HCT116 (cell line): ENCODE measurements around the gene ADGRA3. TPM values are rescaled to one million over a fixed set of nuclear protein-coding genes. Genes with fewer than 3 reads are reported as not detected.

Experiments
- ATAC-seq: fragments of 200-7000 bp; cut with Tn5 transposase; 2 replicates; pipeline ENCODE4 v1.9.1; 2020; ENCODE audit warnings: mild to moderate bottlenecking, moderate library complexity
- BruUV-seq: library from RNA; stranded (reverse); fragments of 400-500 nt; replicated peaks from 2 replicates; lab custom pipeline; 2021; lab: Mats Ljungman, UMichigan
- CTCF ChIA-PET: fragments of 300-600 bp; sonication (Branson Sonifier 250); formaldehyde crosslinking; loops from one replicate; lab custom pipeline; 2021; ENCODE audit warnings: antibody characterized with exemption; lab: Charles Lee
- POLR2A ChIA-PET: fragments of 300-600, 350-600 bp; sonication (Branson Sonifier 250); formaldehyde crosslinking; loops from one replicate; lab custom pipeline; 2021; ENCODE audit warnings: antibody characterized with exemption; lab: Charles Lee
- RAD21 ChIA-PET, 2 experiments: fragments of 300-600 bp; sonication (Branson Sonifier 250); formaldehyde crosslinking; loops; one replicate each; lab custom pipeline; 2023; ENCODE audit warnings: low total read pairs in 2 of 2; ENCODE audit not compliant: uncharacterized antibody in 2 of 2, unreplicated experiment in 2 of 2, low non-redundant PET in 1 of 2; lab: Charles Lee
- DNase-seq: peaks from one replicate; pipeline ENCODE4 v3.0.0-alpha.2; 2010; ENCODE audit warnings: low read depth, low spot score
- H2AFZ ChIP-seq: fragments of 200-600 bp; shearing (Covaris generic), sonication (generic); 2 replicates; pipeline ENCODE4 v1.6.1; 2017; ENCODE audit warnings: low read depth, mixed run types, mixed read lengths, antibody characterized with exemption, low read length; ENCODE audit not compliant: poor library complexity, severe bottlenecking
- H3K27ac ChIP-seq: 2 replicates; pipeline ENCODE4 v1.5.1; 2012; ENCODE audit warnings: low read depth, low read length
- H3K27me3 ChIP-seq: fragments of 200-600 bp; sonication (generic); 2 replicates; pipeline ENCODE4 v1.6.1; 2016; ENCODE audit warnings: mixed run types, low read length, mixed read lengths; ENCODE audit not compliant: insufficient read depth
- H3K36me3 ChIP-seq, 2 experiments: fragments of 200-500 bp in 1 of 2; fragments of 200-600 bp in 1 of 2; sonication (Bioruptor generic) in 1 of 2; sonication (generic) in 1 of 2; 2 replicates each; pipeline versions ENCODE4 v1.5.1 to v1.6.1; 2014 to 2016; ENCODE audit warnings: low read length in 2 of 2, inconsistent platforms in 1 of 2, mixed read lengths in 1 of 2, mixed run types in 1 of 2; ENCODE audit not compliant: insufficient read depth in 2 of 2, control insufficient read depth in 1 of 2
- H3K4me1 ChIP-seq, 2 experiments: fragments of 200-600 bp in 1 of 2; sonication (generic) in 1 of 2; 2 replicates each; pipeline versions ENCODE4 v1.5.1 to v1.6.1; 2012 to 2017; ENCODE audit warnings: low read length in 2 of 2, inconsistent platforms in 1 of 2, mild to moderate bottlenecking in 1 of 2, mixed read lengths in 1 of 2, mixed run types in 1 of 2, moderate library complexity in 1 of 2; ENCODE audit not compliant: insufficient read depth in 2 of 2, control insufficient read depth in 1 of 2
- H3K4me2 ChIP-seq: fragments of 200-600 bp; sonication (generic); 2 replicates; pipeline ENCODE4 v1.6.1; 2017; ENCODE audit warnings: mixed run types, low read length, mixed read lengths
- H3K4me3 ChIP-seq, 2 experiments: fragments of 200-600 bp in 1 of 2; sonication (generic) in 1 of 2; replicated peaks in 1 of 2; 2 replicates each; pipeline ENCODE4 v1.5.1; 2011 to 2016; ENCODE audit warnings: low read length in 2 of 2, control low read depth in 1 of 2, low read depth in 1 of 2, mild to moderate bottlenecking in 1 of 2, mixed read lengths in 1 of 2, mixed run types in 1 of 2
- H3K79me2 ChIP-seq: fragments of 200-600 bp; sonication (generic); 2 replicates; pipeline ENCODE4 v1.6.1; 2017; ENCODE audit warnings: mild to moderate bottlenecking, mixed run types, low read length, moderate library complexity, mixed read lengths; ENCODE audit not compliant: insufficient read depth
- H3K9ac ChIP-seq: fragments of 200-600 bp; sonication (generic); 2 replicates; pipeline ENCODE4 v1.6.1; 2016; ENCODE audit warnings: low read length, mixed read lengths
- H3K9me2 ChIP-seq: fragments of 200-600 bp; sonication (generic), shearing (Covaris generic); 2 replicates; pipeline ENCODE4 v1.6.1; 2017; ENCODE audit warnings: mixed run types, mild to moderate bottlenecking, moderate library complexity; ENCODE audit not compliant: insufficient read depth
- H3K9me3 ChIP-seq, 2 experiments: fragments of 200-500 bp in 1 of 2; fragments of 200-600 bp in 1 of 2; sonication (Bioruptor generic) in 1 of 2; sonication (generic) in 1 of 2; 2 replicates each; pipeline ENCODE4 v1.6.1; 2014 to 2017; ENCODE audit warnings: low read length in 2 of 2, mixed read lengths in 2 of 2, inconsistent platforms in 1 of 2, low read depth in 1 of 2, mild to moderate bottlenecking in 1 of 2, mixed run types in 1 of 2, moderate library complexity in 1 of 2; ENCODE audit not compliant: control insufficient read depth in 1 of 2, insufficient read depth in 1 of 2
- H4K20me1 ChIP-seq: fragments of 200-600 bp; sonication (generic), shearing (Covaris generic); 2 replicates; pipeline ENCODE4 v1.6.1; 2017; ENCODE audit warnings: mixed run types, mild to moderate bottlenecking, moderate library complexity; ENCODE audit not compliant: insufficient read depth
- CBX3 ChIP-seq: IDR thresholded peaks from 2 replicates; pipeline ENCODE4 v1.6.1; 2012; ENCODE audit warnings: low read depth
- CTCF ChIP-seq, 3 experiments: fragments of 200-600 bp in 1 of 3; sonication (generic) in 1 of 3; IDR thresholded peaks in 2 of 3; conservative IDR thresholded peaks in 1 of 3; 2 replicates each; pipeline ENCODE4 v1.5.1; 2012 to 2017; ENCODE audit warnings: low read depth in 2 of 3, low read length in 2 of 3, antibody characterized with exemption in 1 of 3, borderline replicate concordance in 1 of 3, control low read depth in 1 of 3, mild to moderate bottlenecking in 1 of 3, mixed read lengths in 1 of 3, mixed run types in 1 of 3, moderate library complexity in 1 of 3; ENCODE audit not compliant: insufficient read depth in 1 of 3
- EGR1 ChIP-seq: IDR thresholded peaks from 2 replicates; pipeline ENCODE4 v1.6.1; 2012; ENCODE audit warnings: low read depth
- ELF1 ChIP-seq: IDR thresholded peaks from 2 replicates; pipeline ENCODE4 v1.6.1; 2012; ENCODE audit warnings: low read depth, borderline replicate concordance
- EZH2 ChIP-seq: fragments of 200-600 bp; sonication (generic); IDR thresholded peaks from 2 replicates; pipeline ENCODE4 v1.6.1; 2017; ENCODE audit warnings: antibody characterized with exemption, mixed run types
- EZH2phosphoT487 ChIP-seq: fragments of 200-600 bp; IDR thresholded peaks from 2 replicates; pipeline ENCODE4 v1.6.1; 2018; ENCODE audit warnings: antibody characterized with exemption, borderline replicate concordance
- FOSL1 ChIP-seq: IDR thresholded peaks from 2 replicates; pipeline ENCODE4 v1.6.1; 2012; ENCODE audit warnings: low read depth
- JUND ChIP-seq: IDR thresholded peaks from 2 replicates; pipeline ENCODE4 v1.6.1; 2012
- POLR2A ChIP-seq: IDR thresholded peaks from 2 replicates; pipeline ENCODE4 v1.7.0; 2011; ENCODE audit warnings: borderline replicate concordance; ENCODE audit not compliant: insufficient read depth, insufficient read length; ENCODE audit errors: extremely low read depth
- POLR2AphosphoS5 ChIP-seq: IDR thresholded peaks from 2 replicates; pipeline ENCODE4 v1.6.1; 2011; ENCODE audit warnings: mild to moderate bottlenecking, low read depth, low read length, moderate library complexity
- REST ChIP-seq: IDR thresholded peaks from 2 replicates; pipeline ENCODE4 v1.6.1; 2012; ENCODE audit warnings: low read depth
- SIN3A ChIP-seq: IDR thresholded peaks from 2 replicates; pipeline ENCODE4 v1.6.1; 2012; ENCODE audit warnings: low read depth
- SP1 ChIP-seq: IDR thresholded peaks from 2 replicates; pipeline ENCODE4 v1.6.1; 2012; ENCODE audit warnings: low read depth
- SRF ChIP-seq: IDR thresholded peaks from 2 replicates; pipeline ENCODE4 v1.6.1; 2012; ENCODE audit warnings: low read depth
- YY1 ChIP-seq: IDR thresholded peaks from 2 replicates; pipeline ENCODE4 v1.6.1; 2011; ENCODE audit warnings: low read length, low read depth, moderate library complexity, mild to moderate bottlenecking; ENCODE audit not compliant: insufficient replicate concordance; ENCODE audit errors: extremely low read depth
- ZFX ChIP-seq: fragments of 450-650 bp; IDR thresholded peaks from 2 replicates; pipeline ENCODE4 v1.6.1; 2017
- ZNF274 ChIP-seq: fragments of 200-500 bp; sonication (Bioruptor generic); IDR thresholded peaks from 2 replicates; pipeline ENCODE4 v1.6.1; 2014; ENCODE audit warnings: mild to moderate bottlenecking, low read depth, low read length, inconsistent platforms
- intact Hi-C: fragments of 100-400 bp; cut with micrococcal nuclease; formaldehyde crosslinking; loops from 2 replicates; pipeline ENCODE4 v1.10.0; 2022
- total RNA-seq: library from RNA; stranded (reverse); gene quantifications from one replicate; pipeline ENCODE4 v1.2.1, GENCODE V29; 2021; ENCODE audit not compliant: unreplicated experiment
- TF ChIP-seq, protein P1 (sequence below): IDR thresholded peaks from 2 replicates; pipeline ENCODE4 v1.6.1; 2012

The ADGRA3 gene
- total RNA-seq, 1 experiment from 2014 or later, result 43.0 TPM

DNA sequence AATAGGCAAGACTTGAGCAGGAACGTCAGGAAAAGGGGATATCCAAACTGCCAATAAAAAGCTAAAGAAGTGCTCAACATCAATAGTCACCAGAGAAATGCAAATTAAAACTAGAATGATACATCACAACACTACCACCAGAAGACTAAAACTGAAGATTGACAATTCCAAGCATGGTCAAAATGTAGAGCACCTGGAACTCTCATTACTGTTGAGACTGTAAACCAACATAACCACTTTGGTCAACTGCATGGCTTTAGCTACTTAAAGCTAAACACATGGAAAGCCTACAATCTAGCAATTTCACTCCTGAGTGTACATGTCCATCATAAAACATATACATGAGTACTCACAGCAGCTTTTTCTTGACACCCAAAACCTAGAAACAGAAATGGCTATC is 107.4 kb downstream of the ADGRA3 start:
- BruUV-seq, result no TSS peak
- Histone ChIP-seq H2AFZ (no peak overlapping the region), H3K27me3 (no peaks in the 10 kb centered on the region), H3K79me2 (no peaks in the 10 kb centered on the region), H3K9ac (no peak overlapping the region), H3K9me2 (no peaks in the 10 kb centered on the region), H3K36me3 (0 out of 4 replicates have a peak, but pooled peaks cover 0 to 6% of the 10 kb centered on the region in 2 experiments), H3K4me1 (no peaks in the 10 kb centered on the region), H3K9me3 (no peaks in the 10 kb centered on the region), H4K20me1 (peaks cover 8% of the 10 kb centered on the region; the same call in 1 of the 2 replicates), H3K27ac (no peak overlapping the region), H3K4me2 (no peak overlapping the region), H3K4me3 (no peak overlapping the region)
- TF ChIP-seq, protein P1, sequence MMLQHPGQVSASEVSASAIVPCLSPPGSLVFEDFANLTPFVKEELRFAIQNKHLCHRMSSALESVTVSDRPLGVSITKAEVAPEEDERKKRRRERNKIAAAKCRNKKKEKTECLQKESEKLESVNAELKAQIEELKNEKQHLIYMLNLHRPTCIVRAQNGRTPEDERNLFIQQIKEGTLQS, result no peak
- no peak for TF ChIP-seq SRF
- TF ChIP-seq SIN3A, result no peak
- no peak for TF ChIP-seq SP1
- no peak for TF ChIP-seq FOSL1
- no peak for TF ChIP-seq CTCF (IDR thresholded peaks at IDR 0.05 in 2 of 3, conservative IDR thresholded peaks at IDR 0.05 in 1 of 3; ENCODE audit: borderline replicate concordance in 1 of 3, insufficient read depth in 1 of 3, low read depth in 2 of 3, low read length in 2 of 3)
- no peak for TF ChIP-seq CBX3
- TF ChIP-seq ZFX, result no peak
- TF ChIP-seq REST, result no peak
- no peak for TF ChIP-seq POLR2A
- TF ChIP-seq POLR2AphosphoS5, result no peak
- no peak for TF ChIP-seq ELF1
- no peak for TF ChIP-seq JUND
- no peak for TF ChIP-seq EZH2phosphoT487
- no peak for TF ChIP-seq YY1
- no peak for TF ChIP-seq ZNF274
- no peak for TF ChIP-seq EZH2
- TF ChIP-seq EGR1, result no peak
- ChIA-PET RAD21 (no interaction called here), POLR2A (no interaction called here), CTCF (no interaction called here)
- DNase-seq (no peak), ATAC-seq (no peak)
- intact Hi-C loops, result no loop called here
